GM18868 (cell line): ENCODE data around the gene PATL1.
"Not testable (repeated sequence)": the region's sequence is repeated elsewhere in the genome, so short reads cannot be mapped to it uniquely, and the experiment has no call there.

Source experiments
- ATAC-seq: cut with Tn5 transposase; IDR thresholded peaks from one replicate; pipeline ENCODE4 v1.9.1; 2021; ENCODE audit warnings: mild to moderate bottlenecking, moderate library complexity; ENCODE audit not compliant: unreplicated experiment

Gene PATL1, protein sequence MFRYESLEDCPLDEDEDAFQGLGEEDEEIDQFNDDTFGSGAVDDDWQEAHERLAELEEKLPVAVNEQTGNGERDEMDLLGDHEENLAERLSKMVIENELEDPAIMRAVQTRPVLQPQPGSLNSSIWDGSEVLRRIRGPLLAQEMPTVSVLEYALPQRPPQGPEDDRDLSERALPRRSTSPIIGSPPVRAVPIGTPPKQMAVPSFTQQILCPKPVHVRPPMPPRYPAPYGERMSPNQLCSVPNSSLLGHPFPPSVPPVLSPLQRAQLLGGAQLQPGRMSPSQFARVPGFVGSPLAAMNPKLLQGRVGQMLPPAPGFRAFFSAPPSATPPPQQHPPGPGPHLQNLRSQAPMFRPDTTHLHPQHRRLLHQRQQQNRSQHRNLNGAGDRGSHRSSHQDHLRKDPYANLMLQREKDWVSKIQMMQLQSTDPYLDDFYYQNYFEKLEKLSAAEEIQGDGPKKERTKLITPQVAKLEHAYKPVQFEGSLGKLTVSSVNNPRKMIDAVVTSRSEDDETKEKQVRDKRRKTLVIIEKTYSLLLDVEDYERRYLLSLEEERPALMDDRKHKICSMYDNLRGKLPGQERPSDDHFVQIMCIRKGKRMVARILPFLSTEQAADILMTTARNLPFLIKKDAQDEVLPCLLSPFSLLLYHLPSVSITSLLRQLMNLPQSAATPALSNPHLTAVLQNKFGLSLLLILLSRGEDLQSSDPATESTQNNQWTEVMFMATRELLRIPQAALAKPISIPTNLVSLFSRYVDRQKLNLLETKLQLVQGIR

DNA sequence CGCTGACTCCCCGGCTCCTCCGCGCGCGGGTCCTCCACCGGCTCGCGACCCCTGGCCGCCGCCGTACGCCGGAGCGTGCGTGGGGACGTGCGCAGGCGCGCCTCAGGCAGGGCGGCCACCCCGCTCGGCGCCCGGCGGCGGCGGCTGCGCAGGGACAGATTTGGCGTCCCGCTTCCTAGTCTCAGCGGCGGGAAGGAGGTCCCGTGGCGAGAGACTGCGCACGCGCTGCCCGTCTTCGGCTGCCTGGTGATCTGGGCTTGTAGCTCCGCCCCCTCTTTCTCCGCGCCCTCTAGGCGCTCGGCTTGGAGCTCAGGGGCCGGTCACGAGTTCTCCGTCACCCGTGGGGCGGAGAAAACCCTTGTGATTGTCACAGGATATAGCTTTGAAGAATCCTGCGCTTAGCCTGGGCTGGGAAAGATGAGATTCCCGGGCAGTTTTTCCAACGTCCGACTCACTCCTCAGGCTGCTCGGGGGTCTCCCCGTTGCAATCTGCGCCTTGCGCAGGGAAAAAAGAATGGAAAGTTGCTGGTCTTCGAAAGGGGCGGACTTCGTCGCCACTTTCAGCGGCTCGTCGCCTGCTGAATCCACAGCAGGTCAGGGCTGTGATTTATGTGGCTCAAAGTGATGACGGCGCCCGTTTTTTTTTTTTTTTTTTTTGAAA lies at the start of gene PATL1:
PATL1 (minus strand) TSS at position 88 of the 661 bp plus-strand sequence. CDS start 142 bp downstream, outside the sequence.
- ATAC-seq: peak; percentile 91

DNA sequence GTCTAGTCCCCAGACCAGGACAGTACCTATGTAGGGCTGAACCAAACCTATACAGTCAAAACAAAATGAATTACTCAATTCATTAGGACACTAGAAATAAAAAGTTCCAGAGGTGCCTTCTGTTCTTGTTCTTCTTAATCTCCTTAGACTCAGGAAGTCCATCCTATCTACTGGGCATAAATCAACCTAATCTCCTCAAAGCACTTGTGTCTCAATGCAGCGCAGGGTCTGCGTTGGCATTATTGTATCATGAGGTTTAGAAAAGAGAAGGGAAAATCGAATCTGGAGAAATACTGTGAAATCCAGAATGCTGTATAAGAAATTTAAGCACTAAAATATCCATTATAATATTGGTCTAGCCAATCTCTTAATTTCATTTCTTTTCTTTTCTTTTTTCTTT lies 47.2 kb upstream of the PATL1 start:
- ATAC-seq: no peak

DNA sequence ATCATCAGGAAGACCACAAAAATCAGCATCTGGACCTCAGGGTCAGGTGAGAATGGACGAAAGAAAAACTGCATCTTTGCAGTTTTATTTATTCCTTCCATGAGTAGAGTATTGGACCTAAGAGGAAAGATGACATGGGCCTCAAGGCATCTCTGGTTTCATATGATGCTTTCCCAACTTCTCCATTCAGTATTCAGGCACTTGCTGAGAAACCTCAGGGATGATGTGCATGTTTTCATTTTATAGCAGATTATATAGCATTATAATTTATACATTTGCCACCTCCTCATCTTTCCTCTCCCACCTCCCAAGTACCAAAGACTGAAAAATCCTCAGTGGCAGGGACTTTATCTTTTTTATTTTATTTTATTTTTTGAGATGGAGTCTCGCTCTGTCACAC lies 44.9 kb upstream of the PATL1 start, which contains the start of gene OR10V1:
OR10V1 (minus strand) TSS at position 101 of the 400 bp plus-strand sequence; CDS start at position 101, 0 bp downstream.
- no peak for ATAC-seq

DNA sequence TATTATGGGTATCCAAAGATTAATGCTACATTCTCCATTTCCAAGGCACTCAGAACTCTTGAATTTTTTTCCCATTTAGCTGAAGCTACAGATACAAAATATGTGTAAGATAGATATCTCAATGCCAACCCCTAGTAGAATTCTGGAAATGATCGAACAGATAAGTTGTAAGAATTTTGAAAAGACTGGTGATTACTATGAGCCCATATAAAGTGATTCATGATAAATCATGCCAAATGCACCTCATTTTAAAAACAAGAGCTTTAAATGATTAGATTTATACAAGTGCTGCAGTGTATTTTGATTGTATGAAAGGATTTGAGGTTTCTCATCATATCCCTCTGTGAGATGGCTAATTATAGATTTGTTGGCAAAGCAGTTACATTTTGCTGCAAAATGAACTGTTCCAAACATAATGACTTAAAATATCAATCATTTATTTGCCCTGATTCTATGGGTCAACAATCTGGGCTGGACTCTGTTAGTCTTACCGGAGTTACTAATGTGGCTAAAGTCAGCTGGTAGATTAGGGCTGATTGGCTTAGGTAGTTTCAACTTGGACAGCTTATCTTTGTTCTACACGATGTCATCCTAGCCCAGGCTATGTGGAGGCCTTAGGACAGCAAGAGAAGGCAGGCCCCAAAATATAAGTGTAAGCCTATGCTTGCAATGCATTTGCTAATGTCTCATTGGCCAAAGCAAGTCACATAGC lies 41.5 kb upstream of the PATL1 start:
- ATAC-seq: no peak

DNA sequence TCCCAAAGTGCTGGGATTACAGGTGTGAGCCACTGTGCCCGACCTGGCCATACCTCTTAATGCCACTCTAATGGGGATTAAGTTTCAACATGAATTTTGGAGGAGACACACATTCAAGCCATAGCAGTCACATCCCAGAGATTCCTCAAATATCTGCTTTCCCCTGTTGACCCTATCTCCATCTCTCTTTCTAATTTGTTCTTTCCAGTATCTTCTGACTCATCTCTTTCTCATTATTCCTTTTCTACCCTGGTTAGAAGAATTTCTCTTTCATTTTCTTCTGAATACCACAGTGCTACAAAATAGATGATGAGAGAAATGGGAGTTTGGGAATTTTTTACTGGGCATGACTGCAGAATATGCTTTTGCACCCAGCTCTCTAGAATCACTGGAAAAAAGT lies 39.7 kb upstream of the PATL1 start:
- ATAC-seq: no peak

DNA sequence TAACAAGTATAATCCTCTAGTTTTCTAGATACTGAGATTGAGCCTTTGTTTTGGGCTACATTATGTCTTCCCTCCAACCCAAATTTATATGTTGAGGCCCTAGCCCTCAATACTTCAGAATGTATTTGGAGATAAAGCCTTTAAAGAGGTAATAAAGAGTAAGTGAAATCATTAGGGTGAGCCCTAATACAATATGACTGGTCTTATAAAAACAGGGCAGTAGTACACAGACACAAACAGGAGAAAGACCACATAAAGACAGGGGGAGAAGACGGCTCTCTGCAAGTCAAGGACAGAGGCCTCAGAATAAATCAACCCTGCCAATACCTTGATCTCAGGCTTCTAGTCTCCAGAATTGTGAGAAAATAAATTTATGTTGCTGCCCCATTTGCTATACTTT lies 38.5 kb upstream of the PATL1 start:
- no peak for ATAC-seq

DNA sequence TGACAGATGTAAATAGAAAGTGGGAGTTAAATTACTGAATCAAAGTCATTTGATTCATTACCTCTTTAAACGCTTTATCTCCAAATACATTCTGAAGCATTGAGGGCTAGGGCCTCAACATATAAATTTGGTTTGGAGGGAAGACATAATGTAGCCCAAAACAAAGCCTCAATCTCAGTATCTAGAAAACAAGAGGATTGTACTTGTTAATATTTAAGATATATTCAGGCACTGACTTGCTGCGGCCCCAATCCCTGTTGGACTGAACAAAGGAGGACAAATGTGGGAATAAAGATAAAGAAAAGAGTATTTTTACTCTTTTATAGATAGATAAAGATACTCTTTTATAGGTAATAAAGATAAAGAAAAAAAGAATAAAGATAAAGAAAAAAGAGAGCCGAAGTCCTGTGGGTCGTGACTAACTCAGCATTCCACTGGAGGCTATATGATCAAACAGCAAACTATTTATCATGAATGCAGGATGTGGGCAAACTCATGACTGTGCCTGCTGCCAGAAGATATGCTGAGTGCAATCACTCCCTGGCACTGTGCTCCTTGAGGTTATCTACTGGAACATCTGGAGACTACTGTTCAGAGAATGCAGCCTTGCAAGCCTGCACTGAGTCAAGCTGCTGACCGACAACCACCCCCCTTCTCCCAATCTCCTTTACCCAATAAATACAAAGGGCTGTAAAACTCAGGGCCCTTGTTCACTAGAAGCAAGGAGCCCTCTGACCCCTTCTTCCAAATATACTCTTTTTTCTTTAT lies 37.9 kb upstream of the PATL1 start:
- no peak for ATAC-seq

DNA sequence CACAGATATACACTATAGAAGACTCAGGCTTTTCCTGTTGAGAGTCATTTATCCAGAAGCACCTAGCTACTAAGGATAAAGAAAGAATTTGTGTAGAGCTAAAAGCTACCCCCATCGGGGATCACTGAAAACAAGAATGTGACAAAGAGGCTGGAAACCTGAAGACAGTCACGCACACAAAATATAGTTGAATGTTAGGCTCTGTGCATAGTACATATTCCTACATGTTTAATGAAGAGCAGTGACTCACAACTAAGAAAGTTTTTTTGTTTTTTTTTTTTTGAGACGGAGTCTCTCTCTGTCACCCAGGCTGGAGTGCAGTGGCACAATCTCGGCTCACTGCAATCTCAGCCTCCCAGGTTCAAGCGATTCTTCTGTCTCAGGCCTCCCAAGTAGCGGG lies 36.5 kb upstream of the PATL1 start:
- ATAC-seq: no peak

DNA sequence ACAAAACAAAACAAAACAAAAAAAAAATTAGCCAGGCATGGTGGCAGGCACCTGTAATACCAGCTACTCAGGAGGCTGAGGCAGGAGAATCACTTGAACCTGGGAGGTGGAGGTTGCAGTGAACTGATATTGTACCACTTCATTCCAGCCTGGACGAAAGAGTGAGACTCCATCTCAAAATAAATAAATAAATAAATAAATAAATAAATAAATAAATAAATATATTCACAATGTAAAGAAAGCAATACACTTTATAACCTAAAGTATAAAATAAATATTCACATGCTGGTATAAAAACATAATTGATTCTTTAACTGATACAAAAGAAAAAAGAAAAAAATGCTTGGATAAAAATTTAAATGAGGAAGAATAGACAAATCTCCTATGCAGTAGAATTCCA lies 34.7 kb upstream of the PATL1 start:
- not testable (repeated sequence) for ATAC-seq

DNA sequence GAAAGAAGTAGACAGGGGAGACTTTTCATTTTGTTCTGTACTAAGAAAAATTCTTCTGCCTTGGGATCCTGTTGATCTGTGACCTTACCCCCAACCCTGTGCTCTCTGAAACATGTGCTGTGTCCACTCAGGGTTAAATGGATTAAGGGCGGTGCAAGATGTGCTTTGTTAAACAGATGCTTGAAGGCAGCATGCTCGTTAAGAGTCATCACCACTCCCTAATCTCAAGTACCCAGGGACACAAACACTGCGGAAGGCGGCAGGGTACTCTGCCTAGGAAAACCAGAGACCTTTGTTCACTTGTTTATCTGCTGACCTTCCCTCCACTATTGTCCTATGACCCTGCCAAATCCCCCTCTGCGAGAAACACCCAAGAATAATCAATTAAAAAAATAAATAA lies 31.3 kb upstream of the PATL1 start:
- ATAC-seq: not testable (repeated sequence)

DNA sequence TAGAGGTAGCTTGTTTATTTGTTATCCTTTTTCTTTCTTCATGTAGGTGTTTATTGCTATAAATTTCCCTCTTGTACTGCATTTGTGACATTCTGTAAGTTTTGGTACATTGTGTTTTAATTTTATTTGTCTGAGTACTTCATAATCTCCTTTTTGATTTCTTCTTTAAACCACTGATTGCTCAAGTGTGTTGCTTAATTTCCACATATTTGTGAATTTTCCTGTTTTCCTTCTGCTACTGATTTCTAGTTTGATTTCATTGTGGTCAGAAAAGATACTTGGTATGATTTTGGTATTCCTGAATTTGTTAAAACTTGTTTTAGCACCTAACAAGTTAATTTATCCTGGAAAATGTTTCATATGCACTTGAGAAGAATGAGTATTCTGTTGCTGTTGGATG lies 29.7 kb upstream of the PATL1 start:
- no peak for ATAC-seq

DNA sequence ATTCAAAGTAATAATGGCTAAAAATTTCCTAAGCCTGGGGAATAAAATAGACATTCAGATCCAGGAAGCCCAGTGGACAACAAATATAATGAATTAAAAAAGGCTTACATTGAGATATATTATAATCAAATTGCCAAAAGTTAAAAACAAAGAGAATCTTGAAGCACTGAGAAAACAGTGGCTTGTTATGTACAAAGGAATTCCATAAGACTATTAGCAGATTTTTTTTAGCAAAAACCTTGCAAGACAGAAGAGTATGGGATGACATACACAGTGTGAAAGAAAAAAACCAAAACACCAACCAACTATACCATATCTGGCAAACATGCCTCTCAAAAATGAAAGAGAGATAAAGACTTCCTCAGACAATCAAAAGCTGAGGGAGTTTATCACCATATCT lies 24.1 kb upstream of the PATL1 start:
- no peak for ATAC-seq

DNA sequence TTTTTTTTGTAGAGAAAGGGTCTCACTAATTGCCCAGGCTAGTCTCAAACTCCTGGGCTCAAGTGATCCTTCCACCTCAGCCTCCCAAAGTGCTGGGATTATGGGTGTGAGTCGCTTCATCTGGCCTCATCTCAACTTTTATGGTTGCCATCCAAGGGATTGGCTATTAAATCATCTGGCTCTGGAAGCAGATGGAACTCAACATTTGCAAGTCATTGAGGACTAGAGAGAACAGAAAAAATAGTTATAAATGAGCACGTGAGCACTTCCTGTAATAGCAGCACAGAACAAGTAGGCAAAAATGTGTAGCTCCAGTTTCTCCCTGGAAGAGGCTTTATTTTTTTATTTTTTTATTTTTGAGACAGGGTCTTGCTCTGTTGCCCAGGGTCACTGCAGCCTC lies 22.3 kb upstream of the PATL1 start:
- no peak for ATAC-seq

DNA sequence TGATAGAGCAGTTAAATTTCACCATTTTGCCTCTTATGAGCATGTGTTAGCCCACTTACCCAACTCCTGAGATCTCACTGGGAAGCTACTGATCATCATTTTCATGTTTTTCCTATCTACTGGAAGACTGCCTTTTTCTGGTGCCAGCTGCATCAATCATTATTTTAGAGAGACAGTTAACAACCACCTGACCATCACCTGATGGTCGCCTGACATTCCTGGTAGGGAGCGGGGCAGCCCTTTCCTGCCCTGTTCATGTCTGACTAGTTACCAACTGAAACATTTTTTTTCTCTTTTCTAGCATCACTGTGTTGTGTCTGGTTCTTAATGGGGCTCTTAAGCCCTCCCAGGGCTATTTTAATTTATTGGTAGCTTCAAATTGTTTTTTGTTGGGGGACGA lies 20.2 kb upstream of the PATL1 start:
- ATAC-seq: no peak

DNA sequence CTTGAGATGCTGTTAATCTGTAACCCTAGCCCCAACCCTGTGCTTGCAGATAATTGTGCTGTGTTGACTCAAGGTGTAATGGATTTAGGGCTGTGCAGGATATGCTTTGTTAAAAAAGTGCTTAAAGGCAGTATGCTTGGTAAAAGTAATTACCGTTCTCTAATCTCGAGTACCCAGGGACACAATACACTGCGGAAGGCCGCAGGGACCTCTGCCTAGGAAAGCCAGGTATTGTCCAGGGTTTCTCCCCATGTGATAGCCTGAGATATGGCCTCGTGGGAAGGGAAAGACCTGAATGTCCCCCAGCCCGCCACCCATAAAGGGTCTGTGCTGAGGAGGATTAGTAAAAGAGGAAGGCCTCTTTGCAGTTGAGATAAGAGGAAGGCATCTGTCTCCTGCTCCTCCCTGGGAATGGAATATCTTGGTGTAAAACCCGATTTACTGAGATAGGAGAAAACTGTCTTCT lies 12.5 kb upstream of the PATL1 start:
- not testable (repeated sequence) for ATAC-seq

DNA sequence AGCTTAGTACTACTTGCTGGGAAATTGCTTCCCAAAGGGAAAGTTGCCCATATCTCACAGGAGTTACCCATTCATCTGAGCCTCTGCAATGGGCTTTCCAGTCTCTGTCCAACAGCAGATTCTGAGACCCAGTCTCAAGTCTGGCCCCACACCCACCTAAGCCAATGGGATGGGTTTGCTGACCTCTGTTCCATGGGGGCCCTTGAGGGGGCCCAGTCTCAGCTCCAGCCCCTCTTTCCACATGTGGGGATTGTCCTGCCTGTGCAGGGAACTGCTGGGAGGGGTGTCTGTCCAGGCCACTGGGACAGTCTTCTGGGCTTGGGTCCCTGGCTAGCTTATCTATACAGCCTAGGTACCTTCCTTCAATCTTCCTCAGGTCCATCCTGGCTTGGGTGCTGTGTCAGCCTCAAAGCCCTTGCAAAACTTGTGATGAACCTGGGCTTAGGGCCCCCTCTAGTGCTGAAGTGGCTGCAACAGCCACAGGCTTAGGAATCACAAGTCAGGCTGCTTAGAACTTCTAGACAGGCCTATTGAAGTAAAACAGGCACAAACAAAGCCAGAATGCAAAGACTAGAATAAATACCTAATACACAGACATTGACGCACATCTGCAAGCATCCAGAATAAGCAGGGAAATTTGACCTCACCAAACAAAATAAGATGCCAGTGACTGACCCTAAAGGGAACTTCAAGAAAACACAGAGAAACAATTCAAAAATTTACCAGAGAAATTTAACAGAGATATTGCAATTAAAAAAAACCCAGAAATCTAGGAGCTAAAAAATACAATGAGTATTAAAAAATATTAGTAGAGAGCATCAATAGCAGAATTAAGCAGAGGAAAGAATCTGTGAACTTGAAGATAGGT lies 11.7 kb upstream of the PATL1 start:
- ATAC-seq: peak; percentile 99

DNA sequence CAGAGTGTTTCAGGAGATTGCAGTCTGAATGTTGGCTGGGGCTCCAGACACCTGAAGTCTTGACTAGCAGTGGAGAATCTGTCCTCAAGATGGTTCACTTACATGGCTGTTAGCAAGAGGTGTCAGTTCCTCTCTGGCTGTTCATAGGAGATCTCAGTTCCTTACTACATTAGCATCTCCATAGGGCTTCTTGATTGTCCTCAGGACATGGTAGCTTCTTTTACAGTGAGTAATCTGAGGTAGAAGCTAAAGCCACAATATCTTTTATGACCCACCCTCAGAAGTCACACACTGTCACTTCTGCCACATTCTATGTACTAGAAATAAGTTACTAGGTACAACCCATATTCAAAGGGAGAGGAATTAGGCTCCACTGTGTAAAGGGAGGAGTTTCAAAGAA lies 10.5 kb upstream of the PATL1 start:
- ATAC-seq: no peak

DNA sequence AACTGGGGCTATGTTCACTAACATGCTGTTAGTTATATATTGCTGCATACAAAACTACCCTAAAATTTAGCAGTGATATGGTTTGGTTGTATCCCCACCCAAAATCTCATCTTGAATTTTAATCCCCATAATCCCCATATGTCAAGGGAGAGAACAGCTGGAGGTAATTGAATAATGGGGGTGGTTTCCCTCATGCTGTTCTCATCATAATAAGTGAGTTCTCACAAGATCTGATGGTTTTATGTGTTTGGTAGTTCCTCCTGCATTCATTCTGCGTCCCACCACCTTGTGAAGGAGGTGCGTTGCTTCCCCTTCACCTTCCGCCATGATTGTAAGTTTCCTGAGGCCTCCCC lies 10.0 kb upstream of the PATL1 start:
- no peak for ATAC-seq

DNA sequence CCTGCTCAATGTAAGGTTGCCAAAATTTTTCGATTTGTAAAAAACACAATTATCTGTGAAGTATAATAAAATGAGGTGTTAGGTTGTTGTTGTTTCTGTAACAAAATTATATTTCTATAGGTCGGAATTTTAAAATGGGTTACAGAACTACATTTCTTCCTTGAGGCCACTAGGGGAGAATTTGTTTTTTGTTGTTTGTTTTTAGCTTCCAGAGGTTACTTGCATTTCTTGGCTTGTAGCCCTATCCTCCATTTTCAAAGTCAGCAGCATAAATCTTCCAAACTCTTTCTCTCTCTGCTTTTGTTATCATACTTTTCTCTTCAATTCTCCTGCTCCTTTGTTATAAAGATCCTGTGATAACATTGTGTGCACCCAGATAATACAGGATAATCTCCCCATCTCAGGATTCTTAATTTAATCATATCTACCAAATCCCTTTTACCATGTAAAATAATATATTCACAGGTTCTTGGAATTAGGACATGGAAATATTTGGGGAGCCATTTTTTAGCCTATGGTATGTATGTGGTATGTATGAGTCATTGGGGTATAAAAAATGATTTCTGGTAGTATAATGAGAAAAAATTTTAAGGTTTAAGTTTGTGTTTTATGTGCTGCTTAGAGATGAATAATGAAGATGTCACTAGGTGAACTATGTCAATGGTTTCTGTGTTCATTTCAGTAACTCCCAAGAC lies 9.4 kb upstream of the PATL1 start:
- no peak for ATAC-seq
